ENCODE data around the gene SMCR8.
A peak's percentile ranks its signal among the peaks of the same experiment; 100 is the strongest.
"Not testable (repeated sequence)": the region's sequence is repeated elsewhere in the genome, so short reads cannot be mapped to it uniquely, and the experiment has no call there.

The SMCR8 gene

GRCh38 chr17:18315562-18315922 is 449 bp downstream of the SMCR8 start:
- DNase-seq = no peak

GRCh38 chr17:18315961-18316360 is 868 bp downstream of the SMCR8 start:
- no peak for DNase-seq

DNA sequence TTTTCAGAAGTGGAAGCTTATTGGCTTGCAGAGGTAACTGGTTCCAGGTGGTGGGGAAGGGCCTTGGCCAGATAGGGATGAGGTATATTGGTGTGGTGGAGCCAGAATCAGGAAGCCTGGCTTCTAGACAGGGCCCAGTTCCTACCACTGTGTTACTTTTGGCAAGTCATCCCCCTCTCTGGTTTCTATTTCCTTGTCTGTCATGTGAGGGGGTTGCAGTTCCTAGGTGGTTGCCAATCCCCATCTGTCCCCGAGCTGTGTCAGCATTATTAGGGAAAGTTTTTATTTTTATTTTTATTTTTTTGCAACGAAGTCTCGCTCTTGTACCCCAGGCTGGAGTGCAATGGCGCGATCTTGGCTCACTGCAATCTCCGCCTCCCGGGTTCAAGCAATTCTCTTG is 3.0 kb downstream of the SMCR8 start:
- DNase-seq = no peak

GRCh38 chr17:18318771-18319450 is 3.8 kb downstream of the SMCR8 start:
- DNase-seq = no peak

DNA sequence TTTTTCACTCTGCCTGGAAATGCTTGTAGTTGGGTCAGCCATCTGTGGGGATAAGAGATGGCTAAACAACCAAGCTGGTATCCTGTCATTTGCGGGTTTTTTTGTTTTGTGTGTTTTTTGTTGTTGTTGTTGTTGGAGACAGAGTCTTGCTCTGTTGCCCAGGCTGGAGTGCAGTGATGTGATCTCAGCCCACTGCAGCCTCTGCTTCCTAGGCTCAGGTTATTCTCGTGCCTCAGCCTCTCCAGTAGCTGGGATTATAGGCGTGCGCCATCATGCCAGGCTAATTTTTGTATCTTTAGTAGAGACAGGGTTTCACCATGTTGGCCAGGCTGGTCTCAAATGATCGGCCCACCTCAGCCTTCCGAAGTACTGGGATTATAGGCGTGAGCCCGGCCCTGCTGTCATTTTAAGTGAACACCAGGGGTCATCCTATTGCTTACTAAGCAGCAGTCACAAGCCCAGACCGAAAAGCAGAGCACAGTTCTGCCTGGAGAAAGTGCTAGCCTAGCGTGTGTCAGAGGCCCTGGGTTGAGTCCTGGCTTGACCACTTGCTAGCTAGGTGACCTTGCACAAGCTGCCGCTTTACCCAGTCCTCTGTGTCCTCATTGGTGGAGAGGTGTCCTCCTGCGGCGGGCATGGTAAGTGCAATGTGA is 4.6 kb downstream of the SMCR8 start:
- peak; percentile 16 for DNase-seq

DNA sequence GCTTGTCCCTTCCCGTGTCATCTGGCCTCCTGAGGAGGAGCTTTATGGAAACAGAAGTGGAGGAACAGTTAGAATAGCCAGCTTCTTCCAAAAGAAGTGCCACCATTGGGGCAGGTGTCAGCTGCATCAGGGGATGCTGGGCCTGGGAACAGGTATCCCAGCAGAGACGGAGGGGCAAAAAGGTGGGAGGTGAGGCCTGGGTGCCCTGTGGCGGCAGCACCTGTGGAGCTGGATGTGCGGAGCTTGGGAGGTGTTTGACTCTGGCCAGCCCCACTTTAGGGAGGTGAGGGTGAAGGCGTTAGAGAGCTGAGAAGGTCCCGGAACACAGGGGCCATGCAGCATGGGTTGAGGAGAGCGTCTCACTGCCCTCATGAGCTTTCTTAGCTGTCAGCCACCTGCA is 5.2 kb downstream of the SMCR8 start:
- DNase-seq = no peak

DNA sequence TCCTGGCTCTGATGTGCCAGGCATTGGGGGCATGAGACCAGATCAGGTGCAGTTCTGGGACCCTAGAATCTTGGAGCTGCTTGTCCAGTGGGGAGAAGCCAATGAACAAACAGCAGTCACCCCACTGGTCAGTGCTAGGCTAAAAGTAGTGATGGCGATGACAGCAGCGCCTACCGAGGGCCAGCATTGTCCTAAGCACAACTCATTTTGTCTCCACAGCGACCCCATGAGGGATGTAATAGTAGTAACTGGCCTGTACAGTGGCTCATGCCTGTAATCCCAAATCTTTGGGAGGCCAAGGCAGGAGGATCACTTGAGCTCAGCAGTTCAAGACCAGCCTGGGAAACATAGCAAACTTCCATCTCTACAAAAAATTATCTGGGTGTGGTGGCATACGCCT is 6.2 kb downstream of the SMCR8 start:
- DNase-seq = no peak

DNA sequence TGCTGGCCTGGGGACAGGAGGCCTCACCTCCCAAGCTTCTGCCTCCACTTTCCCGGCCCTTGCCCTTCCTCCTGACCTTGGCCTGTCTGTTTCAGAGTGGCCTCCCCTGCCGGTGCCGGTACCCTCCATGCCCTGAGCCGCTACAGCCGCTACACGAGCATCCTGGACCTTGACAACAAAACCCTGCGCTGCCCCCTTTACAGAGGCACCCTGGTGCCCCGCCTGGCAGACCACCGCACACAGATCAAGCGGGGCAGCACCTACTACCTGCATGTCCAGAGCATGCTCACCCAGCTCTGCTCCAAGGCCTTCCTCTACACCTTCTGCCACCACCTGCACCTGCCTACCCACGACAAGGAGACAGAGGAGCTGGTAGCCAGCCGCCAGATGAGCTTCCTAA is 7.4 kb downstream of the SMCR8 start:
- no peak for DNase-seq

GRCh38 chr17:18323007-18323406 is 7.9 kb downstream of the SMCR8 start:
- no peak for DNase-seq

GRCh38 chr17:18323507-18324139 is 8.5 kb downstream of the SMCR8 start:
- DNase-seq = no peak

GRCh38 chr17:18324140-18325050 is 9.3 kb downstream of the SMCR8 start:
- DNase-seq = no peak

GRCh38 chr17:18326039-18326438 is 10.9 kb downstream of the SMCR8 start:
- no peak for DNase-seq

DNA sequence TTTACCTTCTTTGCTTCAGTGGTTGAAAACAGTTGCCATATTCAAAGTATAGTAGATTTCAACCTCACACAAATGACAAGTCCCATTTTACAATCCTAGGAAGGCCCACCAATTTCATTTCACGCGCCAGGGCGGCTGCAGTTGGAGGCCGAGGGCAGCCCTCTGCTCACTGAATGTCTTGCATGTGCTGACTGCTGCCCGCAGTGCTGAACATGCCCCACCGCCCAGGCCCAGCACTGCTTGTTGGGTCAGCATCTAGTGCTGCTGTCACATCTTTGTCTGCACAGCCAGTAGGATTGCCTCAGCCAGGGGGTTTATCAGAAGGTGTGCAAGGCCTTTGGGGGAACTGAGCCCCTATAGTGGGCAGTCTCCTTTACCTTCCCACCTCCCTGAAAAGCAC is 11.5 kb downstream of the SMCR8 start:
- no peak for DNase-seq

- no peak for DNase-seq
These were observed 12.0 kb downstream of the SMCR8 start for GRCh38 chr17:18327093-18327492.

GRCh38 chr17:18327556-18327955 is 12.5 kb downstream of the SMCR8 start:
- DNase-seq = no peak

- no peak for DNase-seq
These were observed 13.6 kb downstream of the SMCR8 start for GRCh38 chr17:18328643-18329204.

- no peak for DNase-seq
These were observed 16.8 kb downstream of the SMCR8 start for GRCh38 chr17:18331879-18332278.

GRCh38 chr17:18332909-18333489 is 17.9 kb downstream of the SMCR8 start:
- DNase-seq = no peak

- DNase-seq = not testable (repeated sequence)
These were observed 23.1 kb downstream of the SMCR8 start for GRCh38 chr17:18338158-18338557.

GRCh38 chr17:18339933-18340332 is 24.8 kb downstream of the SMCR8 start:
- DNase-seq = no peak

DNA sequence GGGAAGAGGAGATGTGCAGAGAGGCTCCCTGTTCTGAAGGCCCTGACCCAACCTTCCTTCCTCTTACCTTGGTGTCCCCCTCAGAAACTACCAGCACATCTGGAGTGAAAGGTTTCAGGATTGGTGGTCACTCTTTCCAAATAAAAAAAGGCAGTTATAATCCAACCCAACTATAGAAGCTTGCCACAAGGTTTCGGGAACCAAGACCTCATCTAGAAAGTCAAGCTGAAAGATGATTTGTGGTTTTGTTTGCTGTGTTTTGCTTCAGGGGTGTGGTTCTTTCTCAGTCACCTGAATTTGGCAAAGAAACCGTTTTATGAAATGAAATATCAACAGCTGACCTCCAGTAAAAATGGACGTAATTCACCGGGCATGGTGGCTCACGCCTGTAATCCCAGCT is 28.9 kb downstream of the SMCR8 start:
- no peak for DNase-seq

GRCh38 chr17:18353541-18353940 is 38.4 kb downstream of the SMCR8 start:
- no peak for DNase-seq

Measured in right kidney (tissue), 1 donor.